Activated CD4-positive, alpha-beta T cell treated with anti-CD3 and anti-CD28 coated beads for 36 hours (primary cell): ENCODE measurements around the gene EGR1. TPM values are rescaled to one million over a fixed set of nuclear protein-coding genes. Genes with fewer than 3 reads are reported as not detected.

Experiments used
- ATAC-seq: fragments of 200-7000 bp; cut with Tn5 transposase; one replicate; pipeline ENCODE4 v1.10.0; 2021; ENCODE audit warnings: mild to moderate bottlenecking, moderate library complexity
- CTCF ChIA-PET: fragments of 350-600 bp; sonication (Branson Sonifier 250); formaldehyde crosslinking; loops from one replicate; lab custom pipeline; 2021; ENCODE audit warnings: antibody characterized with exemption; lab: Charles Lee
- POLR2A ChIA-PET: fragments of 350-600 bp; sonication (Branson Sonifier 250); formaldehyde crosslinking; loops from one replicate; lab custom pipeline; 2021; ENCODE audit warnings: antibody characterized with exemption, inconsistent platforms; lab: Charles Lee
- DNase-seq: peaks from one replicate; pipeline ENCODE4 v3.0.0-alpha.2; 2020
- H3K27ac Mint-ChIP-seq: one replicate; pipeline ENCODE4 v1.8.0; 2021; ENCODE audit warnings: mixed read lengths
- H3K27me3 Mint-ChIP-seq: one replicate; pipeline ENCODE4 v1.8.0; 2021; ENCODE audit warnings: mixed read lengths
- H3K36me3 Mint-ChIP-seq: one replicate; pipeline ENCODE4 v1.8.0; 2021; ENCODE audit warnings: low read depth, mixed read lengths
- H3K4me1 Mint-ChIP-seq: one replicate; pipeline ENCODE4 v1.8.0; 2021; ENCODE audit warnings: mixed read lengths
- H3K4me3 Mint-ChIP-seq: one replicate; pipeline ENCODE4 v1.8.0; 2021; ENCODE audit warnings: mild to moderate bottlenecking, moderate library complexity, mixed read lengths
- H3K9me3 Mint-ChIP-seq: one replicate; pipeline ENCODE4 v1.8.0; 2021; ENCODE audit warnings: low read depth, mixed read lengths
- intact Hi-C, 2 experiments: fragments of 100-400 bp; cut with DNase I in 1 of 2; cut with micrococcal nuclease in 1 of 2; formaldehyde crosslinking; loops; one replicate each; pipeline versions ENCODE4 v1.14.2 to v1.15.1; 2022 to 2024; cut with DNase I, micrococcal nuclease
- total RNA-seq, 2 experiments: library from RNA; stranded (reverse); gene quantifications; one replicate each; pipeline ENCODE4 v1.2.3, GENCODE V29; 2021

The EGR1 gene
- total RNA-seq, 2 experiments from 2014 or later, result 45.3 to 48.8 TPM

GRCh38 chr5:138444078-138444773, 21.1 kb upstream of the EGR1 start:
- intact Hi-C loops, result no loop called here
- POLR2A ChIA-PET, result no interaction called here
- Mint-ChIP-seq H3K4me3 (no peak overlapping the region), H3K9me3 (no peaks in the 10 kb centered on the region), H3K27me3 (no peaks in the 10 kb centered on the region), H3K36me3 (no peaks in the 10 kb centered on the region), H3K27ac (no peak overlapping the region), H3K4me1 (peaks cover 5% of the 10 kb centered on the region)
- CTCF ChIA-PET, result interaction anchor here (0.6 to 1.1 kb wide), 4 partner anchors 14 to 352 kb away, joined by 3 to 6 read pairs (median 4); partner anchors contain the start of genes EGR1 and KDM3B
- ATAC-seq (no peak), DNase-seq (no peak)

GRCh38 chr5:138444774-138445546, 20.3 kb upstream of the EGR1 start:
- POLR2A ChIA-PET, result no interaction called here
- Mint-ChIP-seq H3K4me3 (no peak overlapping the region), H3K36me3 (no peaks in the 10 kb centered on the region), H3K27me3 (no peaks in the 10 kb centered on the region), H3K27ac (no peak overlapping the region), H3K9me3 (no peaks in the 10 kb centered on the region), H3K4me1 (peaks cover 2% of the 10 kb centered on the region)
- DNase-seq (no peak), ATAC-seq (no peak)
- intact Hi-C loops, result no loop called here
- CTCF ChIA-PET, result interaction anchor here (0.6 to 1.1 kb wide), 3 partner anchors 20 to 352 kb away, joined by 3 to 6 read pairs (median 3); partner anchors contain the start of genes EGR1 and KDM3B

GRCh38 chr5:138445547-138446271, 19.6 kb upstream of the EGR1 start:
- no peak for ATAC-seq
- ChIA-PET CTCF (interaction anchor here (0.6 to 1.1 kb wide), 3 partner anchors 9 to 94 kb away, joined by 3 to 4 read pairs (median 3); partner anchors contain the start of gene EGR1), POLR2A (no interaction called here)
- intact Hi-C loops, result no loop called here
- no peaks in the 10 kb centered on the region for H3K36me3 Mint-ChIP-seq
- no peak for DNase-seq
- H3K27me3 Mint-ChIP-seq, result no peaks in the 10 kb centered on the region
- H3K27ac Mint-ChIP-seq, result no peak overlapping the region
- no peaks in the 10 kb centered on the region for H3K9me3 Mint-ChIP-seq
- no peak overlapping the region for H3K4me3 Mint-ChIP-seq
- H3K4me1 Mint-ChIP-seq, result peaks cover 5% of the 10 kb centered on the region

- H3K36me3 Mint-ChIP-seq, result no peaks in the 10 kb centered on the region
- ChIA-PET POLR2A (interaction anchor here (0.6 to 1.0 kb wide), 4 partner anchors 15 to 259 kb away, joined by 3 to 6 read pairs (median 3); no protein-coding TSS in a partner anchor), CTCF (interaction anchor here (0.6 to 5.1 kb wide), 6 partner anchors 14 to 81 kb away, joined by 3 to 62 read pairs (median 8); partner anchors contain the start of gene EGR1)
- ATAC-seq (no peak), DNase-seq (no peak)
- H3K9me3 Mint-ChIP-seq, result no peaks in the 10 kb centered on the region
- H3K4me1 Mint-ChIP-seq, result peaks cover 5% of the 10 kb centered on the region
- H3K4me3 Mint-ChIP-seq, result no peak overlapping the region
- intact Hi-C loops, result no loop called here
- H3K27ac Mint-ChIP-seq, result no peak overlapping the region
- no peaks in the 10 kb centered on the region for H3K27me3 Mint-ChIP-seq
Observed at GRCh38 chr5:138448070-138448469, 17.2 kb upstream of the EGR1 start.

GRCh38 chr5:138448481-138449398, 16.5 kb upstream of the EGR1 start:
- no peak for DNase-seq
- intact Hi-C loops, result no loop called here
- no peak for ATAC-seq
- ChIA-PET POLR2A (interaction anchor here (0.6 to 2.2 kb wide), 6 partner anchors 14 to 259 kb away, joined by 3 to 6 read pairs (median 4); partner anchors contain the start of genes EGR1 and ETF1), CTCF (interaction anchor here (0.6 to 5.1 kb wide), 19 partner anchors 10 to 786 kb away, joined by 3 to 62 read pairs (median 3); partner anchors contain the start of gene EGR1)
- no peaks in the 10 kb centered on the region for H3K9me3 Mint-ChIP-seq
- H3K4me1 Mint-ChIP-seq, result peaks cover 5% of the 10 kb centered on the region
- no peaks in the 10 kb centered on the region for H3K36me3 Mint-ChIP-seq
- no peak overlapping the region for H3K4me3 Mint-ChIP-seq
- H3K27ac Mint-ChIP-seq, result no peak overlapping the region
- H3K27me3 Mint-ChIP-seq, result no peaks in the 10 kb centered on the region

GRCh38 chr5:138449501-138450239, 15.6 kb upstream of the EGR1 start:
- Mint-ChIP-seq H3K36me3 (no peaks in the 10 kb centered on the region), H3K4me1 (peaks cover 5% of the 10 kb centered on the region), H3K4me3 (peak overlapping the region; percentile 23), H3K27me3 (no peaks in the 10 kb centered on the region), H3K27ac (peak overlapping the region; percentile 47), H3K9me3 (no peaks in the 10 kb centered on the region)
- ATAC-seq (peak; percentile 97), DNase-seq (peak; percentile 93)
- ChIA-PET CTCF (interaction anchor here (0.6 to 5.1 kb wide), 25 partner anchors 9 to 785 kb away, joined by 3 to 62 read pairs (median 3); partner anchors contain the start of genes EGR1 and KDM3B), POLR2A (interaction anchor here (0.7 to 2.2 kb wide), 3 partner anchors 15 to 93 kb away, joined by 3 to 6 read pairs (median 4); partner anchors contain the start of genes EGR1 and ETF1)
- intact Hi-C loops, result loop anchor here (1.0 kb wide), 3 partner anchors 10 to 54 kb away; no protein-coding TSS in a partner anchor

GRCh38 chr5:138450971-138451370, 14.3 kb upstream of the EGR1 start:
- ChIA-PET POLR2A (interaction anchor here (0.9 to 2.2 kb wide), 2 partner anchors 14 to 49 kb away, joined by 5 to 6 read pairs; partner anchors contain the start of gene EGR1), CTCF (interaction anchor here (0.7 to 5.1 kb wide), 6 partner anchors 15 to 1162 kb away, joined by 3 to 62 read pairs (median 4); no protein-coding TSS in a partner anchor)
- no peak for ATAC-seq
- peaks cover 5% of the 10 kb centered on the region for H3K4me1 Mint-ChIP-seq
- no peaks in the 10 kb centered on the region for H3K36me3 Mint-ChIP-seq
- no peak for DNase-seq
- intact Hi-C loops, result loop anchor here (1.0 kb wide), 3 partner anchors 8 to 52 kb away; no protein-coding TSS in a partner anchor
- no peak overlapping the region for H3K4me3 Mint-ChIP-seq
- no peaks in the 10 kb centered on the region for H3K9me3 Mint-ChIP-seq
- no peaks in the 10 kb centered on the region for H3K27me3 Mint-ChIP-seq
- H3K27ac Mint-ChIP-seq, result no peak overlapping the region

GRCh38 chr5:138452720-138453119, 12.6 kb upstream of the EGR1 start:
- intact Hi-C loops, result no loop called here
- CTCF ChIA-PET, result interaction anchor here (1.4 to 5.1 kb wide), 2 partner anchors 12 to 51 kb away, joined by 3 to 62 read pairs; no protein-coding TSS in a partner anchor
- no peak for ATAC-seq

GRCh38 chr5:138453590-138453989, 11.7 kb upstream of the EGR1 start:
- Mint-ChIP-seq H3K27me3 (no peaks in the 10 kb centered on the region), H3K27ac (no peak overlapping the region), H3K4me1 (peaks cover 15% of the 10 kb centered on the region), H3K36me3 (no peaks in the 10 kb centered on the region), H3K9me3 (no peaks in the 10 kb centered on the region), H3K4me3 (no peak overlapping the region)
- no peak for DNase-seq
- CTCF ChIA-PET, result no interaction called here
- POLR2A ChIA-PET, result no interaction called here
- ATAC-seq, result no peak
- intact Hi-C loops, result no loop called here

More at GRCh38 chr5:138452720-138453119, 12.6 kb upstream of the EGR1 start:
- Mint-ChIP-seq H3K4me1 (peaks cover 8% of the 10 kb centered on the region), H3K9me3 (no peaks in the 10 kb centered on the region), H3K36me3 (no peaks in the 10 kb centered on the region), H3K27ac (no peak overlapping the region), H3K4me3 (no peak overlapping the region), H3K27me3 (no peaks in the 10 kb centered on the region)
- no peak for DNase-seq
- POLR2A ChIA-PET, result interaction anchor here (0.6 kb wide), 1 partner anchor 267 kb away, joined by 4 read pairs; no protein-coding TSS in a partner anchor
